HG02943 (cell line): Measurements from ENCODE around the gene TBC1D19.

ENCODE experiments used
- ATAC-seq: cut with Tn5 transposase; IDR thresholded peaks from one replicate; pipeline ENCODE4 v1.9.1; 2021; ENCODE audit warnings: mild to moderate bottlenecking, low read depth, moderate library complexity; ENCODE audit not compliant: unreplicated experiment

The TBC1D19 gene

GRCh38 chr4:26765515-26765914, 181.6 kb downstream of the TBC1D19 start:
- ATAC-seq = no peak

GRCh38 chr4:26766141-26766540, 182.3 kb downstream of the TBC1D19 start:
- no peak for ATAC-seq

- no peak for ATAC-seq
Measured at GRCh38 chr4:26772096-26772873, 188.4 kb downstream of the TBC1D19 start.

GRCh38 chr4:26779224-26779623, 195.3 kb downstream of the TBC1D19 start:
- ATAC-seq = no peak

- no peak for ATAC-seq
Measured at GRCh38 chr4:26779674-26780073, 195.8 kb downstream of the TBC1D19 start.

- no peak for ATAC-seq
Measured at GRCh38 chr4:26780539-26780938, 196.7 kb downstream of the TBC1D19 start.

GRCh38 chr4:26782168-26782829, 198.4 kb downstream of the TBC1D19 start:
- no peak for ATAC-seq

GRCh38 chr4:26782830-26783202, 198.9 kb downstream of the TBC1D19 start:
- no peak for ATAC-seq

- no peak for ATAC-seq
Measured at GRCh38 chr4:26784207-26784865, 200.5 kb downstream of the TBC1D19 start.

- ATAC-seq = no peak
Measured at GRCh38 chr4:26785312-26785711, 201.4 kb downstream of the TBC1D19 start.

GRCh38 chr4:26785810-26786209, 201.9 kb downstream of the TBC1D19 start:
- ATAC-seq = no peak

GRCh38 chr4:26786916-26787315, 203.0 kb downstream of the TBC1D19 start:
- no peak for ATAC-seq

GRCh38 chr4:26787461-26788340, 203.8 kb downstream of the TBC1D19 start:
- no peak for ATAC-seq

- no peak for ATAC-seq
Measured at GRCh38 chr4:26788341-26788733, 204.5 kb downstream of the TBC1D19 start.

- ATAC-seq = no peak
Measured at GRCh38 chr4:26789208-26789607, 205.3 kb downstream of the TBC1D19 start.

GRCh38 chr4:26791346-26791745, 207.5 kb downstream of the TBC1D19 start:
- ATAC-seq = no peak

- no peak for ATAC-seq
Measured at GRCh38 chr4:26792639-26793038, 208.8 kb downstream of the TBC1D19 start.

GRCh38 chr4:26793735-26794134, 209.9 kb downstream of the TBC1D19 start:
- no peak for ATAC-seq

- ATAC-seq = no peak
Measured at GRCh38 chr4:26796081-26796480, 212.2 kb downstream of the TBC1D19 start.

- ATAC-seq = no peak
Measured at GRCh38 chr4:26802790-26803189, 218.9 kb downstream of the TBC1D19 start.
